Neural cell (in vitro differentiated cells): Measurements from ENCODE around the gene OSBPL5.

Experiments used
- EP300 ChIP-seq: fragments of 450-650 bp; conservative IDR thresholded peaks from 2 replicates; pipeline ENCODE4 v1.6.1; 2014; ENCODE audit warnings: antibody characterized with exemption, mild to moderate bottlenecking, moderate library complexity; ENCODE audit not compliant: poor library complexity, severe bottlenecking
- EZH2 ChIP-seq: fragments of 200-600, 300-800 bp; shearing (Covaris generic), sonication (generic); IDR thresholded peaks from 2 replicates; pipeline ENCODE4 v1.6.1; 2014; ENCODE audit warnings: antibody characterized with exemption, low read length, borderline replicate concordance, mild to moderate bottlenecking; ENCODE audit not compliant: insufficient read depth, poor library complexity, severe bottlenecking
- POLR2AphosphoS5 ChIP-seq: IDR thresholded peaks from 2 replicates; pipeline ENCODE4 v1.6.1; 2012
- RAD21 ChIP-seq: fragments of 450-650 bp; conservative IDR thresholded peaks from 2 replicates; pipeline ENCODE4 v1.6.1; 2014; ENCODE audit warnings: antibody characterized with exemption, mild to moderate bottlenecking, moderate library complexity
- SMC3 ChIP-seq: fragments of 450-650 bp; conservative IDR thresholded peaks from 2 replicates; pipeline ENCODE4 v1.6.1; 2014; ENCODE audit warnings: antibody characterized with exemption, mild to moderate bottlenecking, moderate library complexity; ENCODE audit not compliant: poor library complexity
- TF ChIP-seq, protein P1 (sequence below): fragments of 450-650 bp; IDR thresholded peaks from 2 replicates; pipeline ENCODE4 v1.5.1; 2014; ENCODE audit warnings: antibody characterized with exemption, mild to moderate bottlenecking, moderate library complexity; ENCODE audit not compliant: poor library complexity, severe bottlenecking

GRCh38 chr11:3173795-3174194 lies 8.7 kb upstream of the OSBPL5 start:
- TF ChIP-seq, protein P1, sequence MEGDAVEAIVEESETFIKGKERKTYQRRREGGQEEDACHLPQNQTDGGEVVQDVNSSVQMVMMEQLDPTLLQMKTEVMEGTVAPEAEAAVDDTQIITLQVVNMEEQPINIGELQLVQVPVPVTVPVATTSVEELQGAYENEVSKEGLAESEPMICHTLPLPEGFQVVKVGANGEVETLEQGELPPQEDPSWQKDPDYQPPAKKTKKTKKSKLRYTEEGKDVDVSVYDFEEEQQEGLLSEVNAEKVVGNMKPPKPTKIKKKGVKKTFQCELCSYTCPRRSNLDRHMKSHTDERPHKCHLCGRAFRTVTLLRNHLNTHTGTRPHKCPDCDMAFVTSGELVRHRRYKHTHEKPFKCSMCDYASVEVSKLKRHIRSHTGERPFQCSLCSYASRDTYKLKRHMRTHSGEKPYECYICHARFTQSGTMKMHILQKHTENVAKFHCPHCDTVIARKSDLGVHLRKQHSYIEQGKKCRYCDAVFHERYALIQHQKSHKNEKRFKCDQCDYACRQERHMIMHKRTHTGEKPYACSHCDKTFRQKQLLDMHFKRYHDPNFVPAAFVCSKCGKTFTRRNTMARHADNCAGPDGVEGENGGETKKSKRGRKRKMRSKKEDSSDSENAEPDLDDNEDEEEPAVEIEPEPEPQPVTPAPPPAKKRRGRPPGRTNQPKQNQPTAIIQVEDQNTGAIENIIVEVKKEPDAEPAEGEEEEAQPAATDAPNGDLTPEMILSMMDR: no peak
- TF ChIP-seq EZH2: no peak
- no peak for TF ChIP-seq POLR2AphosphoS5
- no peak for TF ChIP-seq EP300
- TF ChIP-seq SMC3: no peak
- no peak for TF ChIP-seq RAD21
